Measurements from ENCODE around the gene CLCN7.

CLCN7 gene

GRCh38 chr16:1510272-1510671, 35.4 kb upstream of the CLCN7 start:
- TF ChIP-seq CTCF (IDR thresholded peaks at IDR 0.05; ENCODE audit: unreplicated experiment in 3 of 3), result no peak
- no peak overlapping the region for H3K27ac Mint-ChIP-seq
- no peak overlapping the region for H3K4me3 Mint-ChIP-seq
- H3K27me3 Mint-ChIP-seq (ENCODE audit: low read depth), result no peaks in the 10 kb centered on the region
- H3K9me3 Mint-ChIP-seq, result peaks cover 15% of the 10 kb centered on the region
- H3K4me1 Mint-ChIP-seq, result no peaks in the 10 kb centered on the region
- peaks cover 40% of the 10 kb centered on the region for H3K36me3 Mint-ChIP-seq (ENCODE audit: low read depth)

GRCh38 chr16:1509307-1510221, 34.7 kb upstream of the CLCN7 start:
- no peaks in the 10 kb centered on the region for H3K4me1 Mint-ChIP-seq
- no peak for TF ChIP-seq CTCF (IDR thresholded peaks at IDR 0.05; ENCODE audit: unreplicated experiment in 3 of 3)

GRCh38 chr16:1508494-1509187, 33.8 kb upstream of the CLCN7 start:
- no peaks in the 10 kb centered on the region for H3K27me3 Mint-ChIP-seq (ENCODE audit: low read depth)
- H3K4me3 Mint-ChIP-seq, result no peak overlapping the region
- peaks cover 7% of the 10 kb centered on the region for H3K9me3 Mint-ChIP-seq
- no peaks in the 10 kb centered on the region for H3K4me1 Mint-ChIP-seq
- no peak overlapping the region for H3K27ac Mint-ChIP-seq
- TF ChIP-seq CTCF (IDR thresholded peaks at IDR 0.05; ENCODE audit: unreplicated experiment in 3 of 3), result no peak
- peaks cover 27% of the 10 kb centered on the region for H3K36me3 Mint-ChIP-seq (ENCODE audit: low read depth)

More at GRCh38 chr16:1509307-1510221, 34.7 kb upstream of the CLCN7 start:
- no peak overlapping the region for H3K4me3 Mint-ChIP-seq
- H3K27ac Mint-ChIP-seq, result no peak overlapping the region
- H3K36me3 Mint-ChIP-seq (ENCODE audit: low read depth), result peaks cover 33% of the 10 kb centered on the region
- peaks cover 10% of the 10 kb centered on the region for H3K9me3 Mint-ChIP-seq
- H3K27me3 Mint-ChIP-seq (ENCODE audit: low read depth), result no peaks in the 10 kb centered on the region

- no peak for TF ChIP-seq CTCF (IDR thresholded peaks at IDR 0.05; ENCODE audit: unreplicated experiment in 3 of 3)
- Mint-ChIP-seq H3K4me3 (no peak overlapping the region), H3K4me1 (no peaks in the 10 kb centered on the region), H3K27ac (no peak overlapping the region), H3K9me3 (no peaks in the 10 kb centered on the region), H3K36me3 (ENCODE audit: low read depth) (peaks cover 21% of the 10 kb centered on the region), H3K27me3 (ENCODE audit: low read depth) (no peaks in the 10 kb centered on the region)
Observed at GRCh38 chr16:1506494-1507213, 31.8 kb upstream of the CLCN7 start.

- peaks cover 22% of the 10 kb centered on the region for H3K36me3 Mint-ChIP-seq (ENCODE audit: low read depth)
- no peaks in the 10 kb centered on the region for H3K9me3 Mint-ChIP-seq
- H3K4me3 Mint-ChIP-seq, result no peak overlapping the region
- no peak for TF ChIP-seq CTCF (IDR thresholded peaks at IDR 0.05; ENCODE audit: unreplicated experiment in 3 of 3)
- no peaks in the 10 kb centered on the region for H3K4me1 Mint-ChIP-seq
- no peak overlapping the region for H3K27ac Mint-ChIP-seq
- H3K27me3 Mint-ChIP-seq (ENCODE audit: low read depth), result no peaks in the 10 kb centered on the region
Observed at GRCh38 chr16:1505912-1506311, 31.1 kb upstream of the CLCN7 start.

Data from nephron (organoid).